Bronchial epithelial cell (primary cell): Measurements from ENCODE around the gene EIF5A. TPM values are rescaled to one million over a fixed set of nuclear protein-coding genes. Genes with fewer than 3 reads are reported as not detected.

Experiments
- DNase-seq: peaks from one replicate; pipeline ENCODE4 v3.0.0-alpha.2; 2010; ENCODE audit warnings: low read depth
- FAIRE-seq: peaks from 2 replicates; lab custom pipeline; 2011; peaks lifted over from hg19 to GRCh38; lab: Jason Lieb, UNC
- H3K27me3 ChIP-seq: 2 replicates; pipeline ENCODE4 v1.5.1; 2011; ENCODE audit warnings: low read length; ENCODE audit not compliant: control insufficient read depth, insufficient read depth
- H3K36me3 ChIP-seq: 2 replicates; pipeline ENCODE4 v1.5.1; 2011; ENCODE audit warnings: low read length; ENCODE audit not compliant: control insufficient read depth, insufficient read depth
- H3K4me3 ChIP-seq: 2 replicates; pipeline ENCODE4 v1.5.1; 2011; ENCODE audit warnings: mild to moderate bottlenecking, low read depth, low read length, control low read depth
- CTCF ChIP-seq: IDR thresholded peaks from 2 replicates; pipeline ENCODE4 v1.5.1; 2011; ENCODE audit warnings: mild to moderate bottlenecking, moderate library complexity, low read length, control low read depth, inconsistent platforms; ENCODE audit not compliant: insufficient read depth, severe bottlenecking
- total RNA-seq: library from RNA; depleted of rRNA; stranded (reverse); fragments of >200 nt; gene quantifications from 2 replicates; pipeline ENCODE4 v1.2.1, GENCODE V29; 2014

The EIF5A gene
- total RNA-seq, 1 donor from 2014 or later = 653 TPM

GRCh38 chr17:7283471-7284216 is 23.8 kb upstream of the EIF5A start:
- no peak overlapping the region for H3K4me3 ChIP-seq
- H3K27me3 ChIP-seq = peaks cover 5% of the 10 kb centered on the region
- H3K36me3 ChIP-seq = no peaks in the 10 kb centered on the region
- no peak for DNase-seq
- no peak for FAIRE-seq
- TF ChIP-seq CTCF = no peak

- no peak for TF ChIP-seq CTCF
- DNase-seq (no peak), FAIRE-seq (no peak)
- Histone ChIP-seq H3K4me3 (no peak overlapping the region), H3K27me3 (peaks cover 5% of the 10 kb centered on the region), H3K36me3 (no peaks in the 10 kb centered on the region)
These were observed 22.5 kb upstream of the EIF5A start for GRCh38 chr17:7284911-7285310.

- Histone ChIP-seq H3K27me3 (peaks cover 5% of the 10 kb centered on the region), H3K36me3 (no peaks in the 10 kb centered on the region), H3K4me3 (no peak overlapping the region)
- no peak for DNase-seq
- no peak for TF ChIP-seq CTCF
- no peak for FAIRE-seq
These were observed 21.7 kb upstream of the EIF5A start for GRCh38 chr17:7285679-7286078.

GRCh38 chr17:7289256-7290032 is 18.0 kb upstream of the EIF5A start:
- Histone ChIP-seq H3K4me3 (no peak overlapping the region), H3K36me3 (no peaks in the 10 kb centered on the region), H3K27me3 (peaks cover 5% of the 10 kb centered on the region)
- no peak for TF ChIP-seq CTCF
- no peak for FAIRE-seq
- no peak for DNase-seq

GRCh38 chr17:7290166-7290565 is 17.3 kb upstream of the EIF5A start:
- Histone ChIP-seq H3K4me3 (no peak overlapping the region), H3K27me3 (peaks cover 4% of the 10 kb centered on the region), H3K36me3 (no peaks in the 10 kb centered on the region)
- FAIRE-seq (no peak), DNase-seq (no peak)
- no peak for TF ChIP-seq CTCF
